A549 (cell line): ENCODE results near the gene TMEM255B. TPM values are rescaled to one million over a fixed set of nuclear protein-coding genes. Genes with fewer than 3 reads are reported as not detected.
"Not testable (repeated sequence)": the region's sequence is repeated elsewhere in the genome, so short reads cannot be mapped to it uniquely, and the experiment has no call there.

Experiments used
- ATAC-seq, 2 experiments: fragments of 200-7000 bp in 1 of 2; fragments of >200 bp in 1 of 2; cut with Nextera tagmentation in 1 of 2; cut with Tn5 transposase in 1 of 2; 3 replicates each; pipeline versions ENCODE4 v1.8.0 to v1.9.1; 2018 to 2020; ENCODE audit warnings: mild to moderate bottlenecking in 1 of 2, moderate library complexity in 1 of 2
- CTCF ChIA-PET: fragments of 300-600 bp; sonication (Branson Sonifier 250); formaldehyde crosslinking; extraction: SDS; loops from one replicate; lab custom pipeline; 2021; ENCODE audit warnings: antibody characterized with exemption, inconsistent platforms; lab: Yijun Ruan, JAX
- POLR2A ChIA-PET: fragments of 350-600 bp; formaldehyde crosslinking; extraction: SDS; loops from one replicate; lab custom pipeline; 2021; ENCODE audit warnings: antibody characterized with exemption, inconsistent platforms; lab: Yijun Ruan, JAX
- DNase-seq, 2 experiments: peaks; one replicate each; pipeline versions ENCODE4 v3.0.0 to v3.0.0-alpha.2; 2011 to 2016; ENCODE audit warnings: low read depth in 1 of 2, low spot score in 1 of 2
- FAIRE-seq: peaks from 2 replicates; lab custom pipeline; 2011; peaks lifted over from hg19 to GRCh38; lab: Jason Lieb, UNC
- H3K27ac ChIP-seq, 2 experiments: fragments of >200 bp; sonication (Bioruptor Twin); formaldehyde crosslinking; 3 replicates each; pipeline ENCODE4 v1.5.1; 2016 to 2017
- H3K4me1 ChIP-seq: fragments of >200 bp; sonication (Bioruptor Twin); formaldehyde crosslinking; 3 replicates; pipeline ENCODE4 v1.6.1; 2016
- H3K4me2 ChIP-seq: fragments of >200 bp; sonication (Bioruptor Twin); formaldehyde crosslinking; 3 replicates; pipeline ENCODE4 v1.6.1; 2016
- H3K4me3 ChIP-seq: fragments of >200 bp; sonication (Bioruptor Twin); formaldehyde crosslinking; 3 replicates; pipeline ENCODE4 v1.5.1; 2016
- H3K9me3 ChIP-seq: fragments of >200 bp; sonication (Bioruptor Twin); formaldehyde crosslinking; 3 replicates; pipeline ENCODE4 v1.6.1; 2016
- ATOH8 ChIP-seq: fragments of 250-450 bp; sonication (Bioruptor Pico); IDR thresholded peaks from 2 replicates; pipeline ENCODE4 v1.5.0; 2020; ENCODE audit warnings: low read depth, mild to moderate bottlenecking, moderate library complexity
- BHLHE40 ChIP-seq: IDR thresholded peaks from 2 replicates; pipeline ENCODE4 v1.6.1; 2012; ENCODE audit warnings: low read depth, low read length, inconsistent platforms
- CBX2 ChIP-seq: fragments of 200-600 bp; sonication (generic); IDR thresholded peaks from 2 replicates; pipeline ENCODE4 v1.6.1; 2016; ENCODE audit warnings: low read depth, mild to moderate bottlenecking, borderline replicate concordance
- CEBPB ChIP-seq, 2 experiments: fragments of >200 bp in 1 of 2; sonication (Bioruptor Twin) in 1 of 2; formaldehyde crosslinking in 1 of 2; IDR thresholded peaks; 2 replicates each; pipeline ENCODE4 v1.6.1; 2012 to 2016
- EHF ChIP-seq: fragments of 250-450 bp; sonication (Bioruptor Pico); IDR thresholded peaks from 2 replicates; pipeline ENCODE4 v1.5.0; 2020; ENCODE audit warnings: mild to moderate bottlenecking
- ESRRA ChIP-seq: fragments of 150-350 bp; IDR thresholded peaks from 2 replicates; pipeline ENCODE4 v1.6.1; 2014; ENCODE audit warnings: mild to moderate bottlenecking, low read length, borderline replicate concordance
- GATA3 ChIP-seq: IDR thresholded peaks from 2 replicates; pipeline ENCODE4 v1.6.1; 2012; ENCODE audit warnings: borderline replicate concordance
- HEYL ChIP-seq: fragments of 250-450 bp; sonication (Bioruptor Pico); IDR thresholded peaks from 2 replicates; pipeline ENCODE4 v1.8.0; 2021; ENCODE audit warnings: mild to moderate bottlenecking, moderate library complexity
- HOXB13 ChIP-seq: fragments of 250-450 bp; sonication (Bioruptor Pico); IDR thresholded peaks from 2 replicates; pipeline ENCODE4 v1.5.0; 2020; ENCODE audit warnings: low read depth, mild to moderate bottlenecking, moderate library complexity
- JUNB ChIP-seq: fragments of >200 bp; sonication (Bioruptor Twin); formaldehyde crosslinking; IDR thresholded peaks from 2 replicates; pipeline ENCODE4 v1.6.1; 2016
- MAX ChIP-seq: IDR thresholded peaks from 2 replicates; pipeline ENCODE4 v1.6.1; 2012
- MYC ChIP-seq: IDR thresholded peaks from 2 replicates; pipeline ENCODE4 v1.6.1; 2012; ENCODE audit warnings: mild to moderate bottlenecking, inconsistent platforms, low read length, improper control_type of control experiment, borderline replicate concordance
- NFE2L2 ChIP-seq: fragments of 150-350 bp; conservative IDR thresholded peaks from 2 replicates; pipeline ENCODE4 v1.6.1; 2014; ENCODE audit warnings: low read length
- POLR2A ChIP-seq: IDR thresholded peaks from 2 replicates; pipeline ENCODE4 v1.6.1; 2012; ENCODE audit warnings: mild to moderate bottlenecking, low read length
- RAD21 ChIP-seq, 2 experiments: fragments of >200 bp in 1 of 2; sonication (Bioruptor Twin) in 1 of 2; formaldehyde crosslinking in 1 of 2; IDR thresholded peaks in 1 of 2; conservative IDR thresholded peaks in 1 of 2; 2 replicates in 1 of 2; 3 replicates in 1 of 2; pipeline ENCODE4 v1.6.1; 2012 to 2018; ENCODE audit warnings: inconsistent platforms in 1 of 2
- RARB ChIP-seq: fragments of 250-450 bp; sonication (Bioruptor Pico); IDR thresholded peaks from 2 replicates; pipeline ENCODE4 v1.8.0; 2021; ENCODE audit warnings: mild to moderate bottlenecking, moderate library complexity
- RNF2 ChIP-seq: fragments of 200-600 bp; sonication (generic); IDR thresholded peaks from 2 replicates; pipeline ENCODE4 v1.6.1; 2016; ENCODE audit warnings: low read depth, mild to moderate bottlenecking, antibody characterized with exemption, moderate library complexity, borderline replicate concordance
- TP53 ChIP-seq: fragments of 250-450 bp; sonication (Bioruptor Pico); IDR thresholded peaks from 2 replicates; pipeline ENCODE4 v1.5.0; 2021; ENCODE audit warnings: mild to moderate bottlenecking, moderate library complexity
- USF2 ChIP-seq: fragments of 450-650 bp; IDR thresholded peaks from 2 replicates; pipeline ENCODE4 v1.6.1; 2014; ENCODE audit warnings: antibody characterized with exemption
- ZSCAN20 ChIP-seq: fragments of 250-450 bp; sonication (Bioruptor Pico); IDR thresholded peaks from 2 replicates; pipeline ENCODE4 v1.8.0; 2022; ENCODE audit warnings: mild to moderate bottlenecking, moderate library complexity
- WGBS: methylation state at CpG from one replicate; pipeline ENCODE4 v1.1.6; 2017; ENCODE audit errors: missing lambda C conversion rate; 5-methylcytosine and 5-hydroxymethylcytosine counted together
- polyA plus RNA-seq, 4 experiments: library from polyadenylated mRNA; depleted of rRNA in 3 of 4; stranded (reverse); fragments of >200 nt; fragmentation: RNase III in 1 of 4; extraction: RNeasy Plus Mini Kit Qiagen cat#74134 plus additional on column Dnase treatment in 1 of 4; gene quantifications; 2 replicates in 3 of 4; 3 replicates in 1 of 4; pipeline ENCODE4 v1.2.3, GENCODE V29; 2011 to 2017

The TMEM255B gene
- polyA plus RNA-seq, 2 of the 4 experiments (the other 2 are of a cell fraction) = 0.54 to 1.1 TPM

- ChIA-PET CTCF (interaction anchor here (1.0 kb wide), 1 partner anchor 11 kb away, joined by 3 read pairs; no protein-coding TSS in a partner anchor), POLR2A (no interaction called here)
- FAIRE-seq = no peak
- no peak for DNase-seq
- WGBS = 89% methylated on average over 16 of the region's 24 CpGs
- no peak for TF ChIP-seq RARB (CRISPR knock-in tag)
- no peak for TF ChIP-seq CEBPB (IDR thresholded peaks at IDR 0.05)
- no peak for TF ChIP-seq EHF (CRISPR knock-in tag)
- no peak for TF ChIP-seq MAX
- TF ChIP-seq TP53 = no peak
- no peak for TF ChIP-seq ESRRA
- TF ChIP-seq ZSCAN20 (CRISPR knock-in tag) = no peak
- no peak for TF ChIP-seq CBX2
- TF ChIP-seq RNF2 = no peak
- no peak for TF ChIP-seq NFE2L2
- no peak for TF ChIP-seq USF2
- TF ChIP-seq BHLHE40 = no peak
- no peak for TF ChIP-seq ATOH8
- Histone ChIP-seq H3K4me3 (no peak overlapping the region), H3K4me1 (peaks cover 3% of the 10 kb centered on the region; the same call in 1 of the 3 replicates), H3K4me2 (no peak overlapping the region), H3K9me3 (no peaks in the 10 kb centered on the region), H3K27ac (no peak overlapping the region)
- no peak for ATAC-seq
Measured at GRCh38 chr13:113743366-113744195, 15.4 kb upstream of the TMEM255B start.

- ATAC-seq (no peak), DNase-seq (no peak), FAIRE-seq (no peak)
- Histone ChIP-seq H3K4me1 (peaks cover 3% of the 10 kb centered on the region; the same call in 1 of the 3 replicates), H3K4me3 (no peak overlapping the region), H3K4me2 (no peak overlapping the region)
- POLR2A ChIA-PET = no interaction called here
- 72% methylated on average over 10 of the region's 21 CpGs for WGBS
- CTCF ChIA-PET = interaction anchor here (1.0 kb wide), 1 partner anchor 12 kb away, joined by 3 read pairs; no protein-coding TSS in a partner anchor
- TF ChIP-seq RAD21 (conservative IDR thresholded peaks at IDR 0.05 in 1 of 2, IDR thresholded peaks at IDR 0.05 in 1 of 2) (no peak), GATA3 (no peak)
- TF ChIP-seq, all 56 proteins: peak for 0
- no peaks in the 10 kb centered on the region for H3K9me3 ChIP-seq
- H3K27ac ChIP-seq = no peak overlapping the region
Measured at GRCh38 chr13:113744197-113745000, 14.6 kb upstream of the TMEM255B start.

- FAIRE-seq = no peak
- ChIA-PET POLR2A (no interaction called here), CTCF (interaction anchor here (1.0 kb wide), 1 partner anchor 13 kb away, joined by 3 read pairs; no protein-coding TSS in a partner anchor)
- WGBS = 88% methylated on average over 9 of the region's 9 CpGs
- H3K27ac ChIP-seq = no peak overlapping the region
- H3K4me2 ChIP-seq = no peak overlapping the region
- H3K4me3 ChIP-seq = no peak overlapping the region
- peaks cover 3% of the 10 kb centered on the region; the same call in 1 of the 3 replicates for H3K4me1 ChIP-seq
- no peak for TF ChIP-seq MYC
- TF ChIP-seq HOXB13 (CRISPR knock-in tag) = no peak
- no peak for TF ChIP-seq JUNB
- TF ChIP-seq HEYL (CRISPR knock-in tag) = no peak
- no peak for TF ChIP-seq POLR2A
- no peak for ATAC-seq
- H3K9me3 ChIP-seq = no peaks in the 10 kb centered on the region
- DNase-seq = no peak
Measured at GRCh38 chr13:113745059-113745458, 14.0 kb upstream of the TMEM255B start.

GRCh38 chr13:113745500-113746142 lies 13.4 kb upstream of the TMEM255B start:
- H3K9me3 ChIP-seq, DNase-seq, ATAC-seq, POLR2A ChIA-PET, H3K4me2 ChIP-seq, H3K4me3 ChIP-seq, FAIRE-seq, H3K4me1 ChIP-seq, H3K27ac ChIP-seq: not testable (repeated sequence)
- WGBS = 72% methylated on average over 14 of the region's 24 CpGs
- CTCF ChIA-PET = interaction anchor here (0.9 kb wide), 1 partner anchor 14 kb away, joined by 3 read pairs; no protein-coding TSS in a partner anchor
